Naive thymus-derived CD8-positive, alpha-beta T cell (primary cell): Measurements from ENCODE around the gene TRIM47. TPM values are rescaled to one million over a fixed set of nuclear protein-coding genes. Genes with fewer than 3 reads are reported as not detected.
A peak's percentile ranks its signal among the peaks of the same experiment; 100 is the strongest.

ENCODE experiments used
- ATAC-seq, 2 donors: fragments of 150-1000 bp; cut with Tn5 transposase in 1 of 2; sonication (Bioruptor Pico), chemical (Tn5 transposase) in 1 of 2; 1 replicate in 1 of 2; 2 replicates in 1 of 2; pipeline ENCODE4 v1.10.0; 2021; ENCODE audit warnings: mild to moderate bottlenecking in 2 of 2, moderate library complexity in 2 of 2
- POLR2A ChIA-PET: fragments of 350-600 bp; sonication (Branson Sonifier 250); formaldehyde crosslinking; loops from one replicate; lab custom pipeline; 2021; ENCODE audit warnings: antibody characterized with exemption; lab: Charles Lee
- DNase-seq, 10 donors: peaks; one replicate each; pipeline versions ENCODE4 v3.0.0 to v3.0.0-alpha.2; 2020 to 2022
- H3K27ac Mint-ChIP-seq, 10 donors: one replicate each; pipeline ENCODE4 v1.8.0; 2020 to 2022; ENCODE audit warnings: mild to moderate bottlenecking in 10 of 10, mixed read lengths in 10 of 10, moderate library complexity in 4 of 10, inconsistent platforms in 1 of 10
- H3K27me3 Mint-ChIP-seq, 5 donors: one replicate each; pipeline ENCODE4 v1.8.0; 2021 to 2022; ENCODE audit warnings: mixed read lengths in 5 of 5
- H3K36me3 Mint-ChIP-seq, 3 donors: one replicate each; pipeline ENCODE4 v1.8.0; 2020 to 2022; ENCODE audit warnings: mixed read lengths in 3 of 3, mild to moderate bottlenecking in 2 of 3, inconsistent platforms in 1 of 3
- H3K4me1 Mint-ChIP-seq, 4 donors: one replicate each; pipeline ENCODE4 v1.8.0; 2021 to 2022; ENCODE audit warnings: mixed read lengths in 4 of 4
- H3K4me3 Mint-ChIP-seq, 10 donors: one replicate each; pipeline ENCODE4 v1.8.0; 2020 to 2022; ENCODE audit warnings: mild to moderate bottlenecking in 10 of 10, mixed read lengths in 10 of 10, moderate library complexity in 6 of 10, inconsistent platforms in 1 of 10
- H3K9me3 Mint-ChIP-seq, 9 donors: one replicate each; pipeline ENCODE4 v1.8.0; 2020 to 2022; ENCODE audit warnings: mixed read lengths in 9 of 9, mild to moderate bottlenecking in 3 of 9, inconsistent platforms in 1 of 9, moderate library complexity in 1 of 9
- polyA plus RNA-seq, 3 donors: library from polyadenylated mRNA; unstranded; fragments of 300-500 nt; fragmentation: Illumina TruSeq; gene quantifications; one replicate each; pipeline ENCODE4 v1.2.3, GENCODE V29; 2021
- total RNA-seq, 8 experiments: library from RNA in 2 of 8; stranded (reverse) in 2 of 8; gene quantifications; one replicate each; pipeline ENCODE4 v1.2.3 and lab custom pipeline; 2021 to 2026

Gene TRIM47
- total and polyA plus RNA-seq, 5 experiments from 2014 or later = 1.9 to 9.9 (median 8.5) TPM

- ATAC-seq (no peak), DNase-seq (no peak)
- H3K36me3 Mint-ChIP-seq = peaks cover 0 to 55% (median 8%) of the 10 kb centered on the region in 3 donors
- H3K9me3 Mint-ChIP-seq = no peaks in the 10 kb centered on the region
- no peaks in the 10 kb centered on the region for H3K27me3 Mint-ChIP-seq
- POLR2A ChIA-PET = interaction anchor here (0.8 to 8.6 kb wide), 10 partner anchors 7 to 94 kb away, joined by 3 to 122 read pairs (median 5); partner anchors contain the start of genes TRIM47, TRIM65, UNK and WBP2
- peak overlapping the region in 9 of 10 donors; percentile 51 to 90 (median 72) for H3K27ac Mint-ChIP-seq
- H3K4me3 Mint-ChIP-seq = peak overlapping the region in 3 of 10 donors; percentile 19 to 58 (median 29)
- peaks cover 7 to 36% (median 30%) of the 10 kb centered on the region in 4 donors for H3K4me1 Mint-ChIP-seq
These were observed 30.5 kb downstream of the TRIM47 start for GRCh38 chr17:75847614-75848522.

GRCh38 chr17:75846692-75847613 lies 31.4 kb downstream of the TRIM47 start:
- Mint-ChIP-seq H3K27ac (peak overlapping the region in 3 of 10 donors; percentile 18 to 62 (median 19)), H3K4me1 (peaks cover 9 to 36% (median 29%) of the 10 kb centered on the region in 4 donors), H3K4me3 (peak overlapping the region in 2 of 10 donors; percentile 22 to 48), H3K27me3 (no peaks in the 10 kb centered on the region), H3K9me3 (no peaks in the 10 kb centered on the region), H3K36me3 (peaks cover 0 to 54% (median 8%) of the 10 kb centered on the region in 3 donors)
- POLR2A ChIA-PET = interaction anchor here (0.7 to 8.6 kb wide), 12 partner anchors 8 to 93 kb away, joined by 3 to 122 read pairs (median 6); partner anchors contain the start of genes GALK1, TRIM47, UNK and WBP2
- ATAC-seq (no peak), DNase-seq (no peak)

- no peaks in the 10 kb centered on the region for H3K9me3 Mint-ChIP-seq
- H3K4me1 Mint-ChIP-seq = peaks cover 9 to 36% (median 27%) of the 10 kb centered on the region in 4 donors
- H3K27ac Mint-ChIP-seq = peak overlapping the region in 9 of 10 donors; percentile 20 to 92 (median 75)
- DNase-seq (no peak), ATAC-seq (no peak)
- H3K27me3 Mint-ChIP-seq = no peaks in the 10 kb centered on the region
- peaks cover 0 to 51% (median 8%) of the 10 kb centered on the region in 3 donors for H3K36me3 Mint-ChIP-seq
- peak overlapping the region in 4 of 10 donors; percentile 7 to 55 (median 35) for H3K4me3 Mint-ChIP-seq
- POLR2A ChIA-PET = interaction anchor here (0.9 to 8.6 kb wide), 12 partner anchors 8 to 82 kb away, joined by 3 to 122 read pairs (median 12); partner anchors contain the start of genes GALK1, TRIM47, UNK and WBP2
These were observed 32.3 kb downstream of the TRIM47 start for GRCh38 chr17:75845933-75846691.

GRCh38 chr17:75845058-75845711 lies 33.2 kb downstream of the TRIM47 start:
- Mint-ChIP-seq H3K4me1 (peaks cover 9 to 36% (median 28%) of the 10 kb centered on the region in 4 donors), H3K36me3 (peaks cover 0 to 45% (median 8%) of the 10 kb centered on the region in 3 donors), H3K27ac (peak overlapping the region; percentile 37 to 92 (median 80)), H3K27me3 (no peaks in the 10 kb centered on the region), H3K9me3 (no peaks in the 10 kb centered on the region), H3K4me3 (peak overlapping the region in 8 of 10 donors; percentile 25 to 63 (median 46))
- DNase-seq (peak in 7 of 10 donors; percentile 40 to 77 (median 51)), ATAC-seq (peak; percentile 42 to 43)
- POLR2A ChIA-PET = interaction anchor here (0.5 to 8.6 kb wide), 18 partner anchors 9 to 282 kb away, joined by 3 to 122 read pairs (median 8); partner anchors contain the start of genes GALK1, TRIM65, UNK and WBP2

- Mint-ChIP-seq H3K27me3 (no peaks in the 10 kb centered on the region), H3K9me3 (no peaks in the 10 kb centered on the region), H3K27ac (peak overlapping the region; percentile 37 to 98 (median 93)), H3K4me3 (peak overlapping the region in 9 of 10 donors; percentile 86 to 95 (median 94)), H3K4me1 (peaks cover 9 to 36% (median 27%) of the 10 kb centered on the region in 4 donors), H3K36me3 (peaks cover 0 to 42% (median 7%) of the 10 kb centered on the region in 3 donors)
- peak in 2 of 10 donors; percentile 11 to 23 for DNase-seq
- peak; percentile 1 to 14 for ATAC-seq
- POLR2A ChIA-PET = interaction anchor here (0.5 to 8.6 kb wide), 16 partner anchors 10 to 282 kb away, joined by 3 to 122 read pairs (median 15); partner anchors contain the start of genes GALK1, TRIM65, UNK and WBP2
These were observed 33.8 kb downstream of the TRIM47 start for GRCh38 chr17:75844530-75845057.

- no peaks in the 10 kb centered on the region for H3K9me3 Mint-ChIP-seq
- H3K4me3 Mint-ChIP-seq = peak within 1 kb of the TSS; percentile 88 to 95 (median 94)
- no peaks in the 10 kb centered on the region for H3K27me3 Mint-ChIP-seq
- H3K27ac Mint-ChIP-seq = peak within 1 kb of the TSS; percentile 89 to 98 (median 95)
- H3K4me1 Mint-ChIP-seq = peaks cover 10 to 36% (median 27%) of the 10 kb centered on the region in 4 donors
- peaks cover 0 to 44% (median 5%) of the 10 kb centered on the region in 3 donors for H3K36me3 Mint-ChIP-seq
- ATAC-seq = peak; percentile 80 to 84
- DNase-seq = peak; percentile 55 to 84 (median 68)
- POLR2A ChIA-PET = interaction anchor here (0.5 to 8.6 kb wide), 24 partner anchors 10 to 90 kb away, joined by 3 to 122 read pairs (median 8); partner anchors contain the start of genes GALK1, MRPL38, TRIM65 and UNK
These were observed 34.5 kb downstream of the TRIM47 start, which contains the start of gene UNC13D for GRCh38 chr17:75843577-75844529. Gene UNC13D (minus strand): TSS chr17:75844404. CDS start chr17:75844337, 67 bp downstream.

GRCh38 chr17:75842963-75843576 lies 35.3 kb downstream of the TRIM47 start:
- H3K27me3 Mint-ChIP-seq = no peaks in the 10 kb centered on the region
- ATAC-seq = peak; percentile 43 to 50
- no peaks in the 10 kb centered on the region for H3K9me3 Mint-ChIP-seq
- DNase-seq = peak in 1 of 10 donors; percentile 32
- H3K4me1 Mint-ChIP-seq = peaks cover 7 to 29% (median 21%) of the 10 kb centered on the region in 4 donors
- H3K4me3 Mint-ChIP-seq = peak overlapping the region; percentile 88 to 95 (median 94)
- POLR2A ChIA-PET = interaction anchor here (0.5 to 8.6 kb wide), 21 partner anchors 9 to 95 kb away, joined by 3 to 122 read pairs (median 8); partner anchors contain the start of genes GALK1, MRPL38, TRIM65 and UNK
- peak overlapping the region; percentile 84 to 98 (median 94) for H3K27ac Mint-ChIP-seq
- H3K36me3 Mint-ChIP-seq = peaks cover 0 to 46% (median 2%) of the 10 kb centered on the region in 3 donors

GRCh38 chr17:75842411-75842810 lies 36.0 kb downstream of the TRIM47 start:
- DNase-seq = no peak
- Mint-ChIP-seq H3K4me1 (peaks cover 8 to 25% (median 19%) of the 10 kb centered on the region in 4 donors), H3K36me3 (peaks cover 0 to 47% (median 2%) of the 10 kb centered on the region in 3 donors), H3K27ac (peak overlapping the region in 6 of 10 donors; percentile 20 to 98 (median 66)), H3K4me3 (peak overlapping the region in 9 of 10 donors; percentile 33 to 95 (median 89)), H3K9me3 (no peaks in the 10 kb centered on the region), H3K27me3 (no peaks in the 10 kb centered on the region)
- POLR2A ChIA-PET = interaction anchor here (1.6 to 8.6 kb wide), 10 partner anchors 9 to 89 kb away, joined by 4 to 122 read pairs (median 26); partner anchors contain the start of genes GALK1, TRIM65, UNK and WBP2
- ATAC-seq = no peak

GRCh38 chr17:75840799-75841164 lies 37.6 kb downstream of the TRIM47 start:
- no peaks in the 10 kb centered on the region for H3K9me3 Mint-ChIP-seq
- H3K36me3 Mint-ChIP-seq = peaks cover 0 to 43% (median 0%) of the 10 kb centered on the region in 3 donors
- POLR2A ChIA-PET = interaction anchor here (0.7 to 2.7 kb wide), 6 partner anchors 8 to 303 kb away, joined by 3 to 12 read pairs (median 5); partner anchors contain the start of genes GALK1 and WBP2
- peaks cover 8 to 25% (median 17%) of the 10 kb centered on the region in 4 donors for H3K4me1 Mint-ChIP-seq
- ATAC-seq (no peak), DNase-seq (no peak)
- peak overlapping the region in 3 of 10 donors; percentile 12 to 48 (median 48) for H3K4me3 Mint-ChIP-seq
- H3K27ac Mint-ChIP-seq = peak overlapping the region in 4 of 10 donors; percentile 6 to 77 (median 72)
- H3K27me3 Mint-ChIP-seq = no peaks in the 10 kb centered on the region
